NCI-H748 treated with DMSO at 0.1 percent for 48 hours (cell line): ENCODE results near the gene WLS.

Source experiments
- DNase-seq: peaks from one replicate; lab custom pipeline; 2025; lab: John Stamatoyannopoulos, UW

WLS gene

DNA sequence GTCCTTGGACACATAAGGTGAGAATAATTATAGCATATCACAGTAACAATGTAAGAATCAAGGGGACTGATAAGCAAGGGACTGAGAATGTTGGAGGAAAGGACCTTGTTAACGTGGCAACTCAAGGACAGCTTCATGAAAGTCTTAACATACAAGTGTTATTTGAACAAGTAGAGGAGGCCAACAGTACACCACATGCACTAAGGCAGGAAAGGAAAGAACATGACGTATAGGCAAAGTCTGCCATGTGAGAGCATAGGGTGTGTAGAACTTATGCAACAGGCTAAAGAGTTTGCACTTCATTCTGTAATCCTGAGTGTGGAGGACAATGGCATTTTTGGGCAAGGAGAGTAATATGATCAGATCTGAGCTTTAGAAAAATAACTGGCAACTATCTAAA lies 148.6 kb downstream of the WLS start:
- DNase-seq: no peak

DNA sequence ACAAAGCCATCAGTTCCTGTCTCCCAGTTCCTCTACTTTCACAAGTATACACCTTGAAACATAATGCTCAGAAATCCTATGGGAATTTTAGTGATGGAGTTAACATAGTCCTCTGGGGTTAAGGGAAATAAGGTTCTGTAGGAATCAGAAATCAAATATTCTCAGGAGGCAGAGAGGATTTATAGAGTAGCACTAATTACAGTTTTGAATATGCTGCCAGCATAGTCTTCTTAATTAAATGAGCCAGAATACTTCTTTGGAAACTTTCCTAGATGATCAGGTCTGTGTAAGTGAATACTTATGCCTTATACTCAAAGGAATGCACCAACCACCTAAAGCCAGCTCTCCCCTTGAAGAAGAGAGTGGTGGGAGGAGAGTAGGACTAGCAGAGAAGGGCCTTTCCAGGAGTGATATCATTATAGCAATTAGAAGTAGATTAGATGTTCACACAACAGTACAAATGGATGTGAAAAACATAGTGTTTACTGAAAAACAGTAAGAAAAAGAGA lies 150.5 kb downstream of the WLS start:
- no peak for DNase-seq

DNA sequence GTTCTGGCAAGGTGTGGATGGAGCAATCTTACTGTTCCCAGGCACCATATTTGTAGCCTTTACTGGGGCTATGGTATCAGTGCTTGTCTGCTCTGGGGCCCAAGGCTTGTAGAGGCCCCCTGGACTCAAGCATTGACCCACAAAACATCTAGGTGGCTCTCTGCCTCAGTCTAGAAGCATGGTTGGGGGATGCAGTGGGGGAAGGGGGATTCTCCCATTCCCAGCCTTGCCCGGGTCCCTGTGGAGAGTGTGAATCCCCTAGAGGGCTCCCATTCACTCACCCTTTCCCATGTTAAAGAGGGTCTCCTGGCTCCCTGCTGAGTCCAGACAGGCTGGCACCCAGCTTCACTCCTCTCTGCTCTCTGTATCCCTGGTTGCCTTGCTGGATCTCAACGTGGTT lies 153.7 kb downstream of the WLS start:
- DNase-seq: no peak
